Endothelial cell of umbilical vein (primary cell): Measurements from ENCODE around the gene TLR9. TPM values are rescaled to one million over a fixed set of nuclear protein-coding genes. Genes with fewer than 3 reads are reported as not detected.

ENCODE experiments used
- BruUV-seq: library from RNA; stranded (reverse); fragments of 400-500 nt; replicated peaks from 2 replicates; lab custom pipeline; 2021; lab: Mats Ljungman, UMichigan
- CTCF ChIA-PET: fragments of 300-600, 350-600 bp; sonication (Branson Sonifier 250); formaldehyde crosslinking; loops from one replicate; lab custom pipeline; 2021; ENCODE audit warnings: antibody characterized with exemption, inconsistent platforms; lab: Charles Lee
- POLR2A ChIA-PET: fragments of 300-600, 350-600 bp; sonication (Branson Sonifier 250); formaldehyde crosslinking; loops from one replicate; lab custom pipeline; 2021; ENCODE audit warnings: antibody characterized with exemption, inconsistent platforms; lab: Charles Lee
- DNase-seq: peaks from one replicate; pipeline ENCODE4 v3.0.0-alpha.2; 2011; ENCODE audit warnings: low read depth, low spot score
- FAIRE-seq: peaks from 2 replicates; lab custom pipeline; 2011; peaks lifted over from hg19 to GRCh38; lab: Jason Lieb, UNC
- H2AFZ ChIP-seq: 2 replicates; pipeline ENCODE4 v1.6.0; 2012; ENCODE audit warnings: low read depth, low read length, control low read depth, inconsistent platforms
- H3K27ac ChIP-seq: 2 replicates; pipeline ENCODE4 v1.5.1; 2011; ENCODE audit warnings: low read depth, mild to moderate bottlenecking, control low read depth, low read length, moderate library complexity; ENCODE audit not compliant: insufficient read depth
- H3K27me3 ChIP-seq, 2 experiments: 2 replicates each; pipeline versions ENCODE4 v1.6.0 to v1.6.1; 2011; ENCODE audit warnings: low read length in 2 of 2, mixed read lengths in 1 of 2; ENCODE audit not compliant: control insufficient read depth in 2 of 2, insufficient read depth in 2 of 2
- H3K36me3 ChIP-seq, 2 experiments: 2 replicates in 1 of 2; 3 replicates in 1 of 2; pipeline ENCODE4 v1.5.1; 2011; ENCODE audit warnings: low read length in 2 of 2, mild to moderate bottlenecking in 1 of 2, moderate library complexity in 1 of 2; ENCODE audit not compliant: control insufficient read depth in 2 of 2, insufficient read depth in 2 of 2; ENCODE audit errors: extremely low read depth in 1 of 2
- H3K4me1 ChIP-seq: 3 replicates; pipeline ENCODE4 v1.5.1; 2011; ENCODE audit warnings: mild to moderate bottlenecking, low read length; ENCODE audit not compliant: control insufficient read depth, insufficient read depth; ENCODE audit errors: extremely low read depth
- H3K4me2 ChIP-seq: 2 replicates; pipeline ENCODE4 v1.6.1; 2011; ENCODE audit warnings: low read length, control low read depth, mixed read lengths; ENCODE audit not compliant: insufficient read depth
- H3K4me3 ChIP-seq, 3 experiments: fragments of 200-600 bp in 1 of 3; sonication (generic), shearing (Covaris generic) in 1 of 3; replicated peaks in 1 of 3; 2 replicates each; pipeline ENCODE4 v1.5.1; 2011 to 2016; ENCODE audit warnings: control low read depth in 3 of 3, low read length in 3 of 3, mild to moderate bottlenecking in 2 of 3, inconsistent platforms in 1 of 3, low read depth in 1 of 3, moderate library complexity in 1 of 3; ENCODE audit not compliant: insufficient read depth in 1 of 3
- H3K79me2 ChIP-seq: 2 replicates; pipeline ENCODE4 v1.6.0; 2012; ENCODE audit warnings: low read length, inconsistent platforms; ENCODE audit not compliant: control insufficient read depth, insufficient read depth
- H3K9ac ChIP-seq: replicated peaks from 2 replicates; pipeline ENCODE3; 2011; ENCODE audit warnings: low read length, control low read depth; ENCODE audit not compliant: insufficient read depth; ENCODE audit errors: extremely low read depth
- H3K9me1 ChIP-seq: replicated peaks from 3 replicates; pipeline ENCODE4 v1.6.0; 2011; ENCODE audit warnings: mild to moderate bottlenecking, low read length; ENCODE audit not compliant: control insufficient read depth, insufficient read depth; ENCODE audit errors: extremely low read depth
- H3K9me3 ChIP-seq: replicated peaks from 2 replicates; pipeline ENCODE4 v1.5.1; 2012; ENCODE audit warnings: low read length, inconsistent platforms; ENCODE audit not compliant: control insufficient read depth, insufficient read depth
- H4K20me1 ChIP-seq: replicated peaks from 2 replicates; pipeline ENCODE3; 2011; ENCODE audit warnings: mild to moderate bottlenecking, low read length; ENCODE audit not compliant: control insufficient read depth, insufficient read depth; ENCODE audit errors: extremely low read depth
- EZH2 ChIP-seq: IDR thresholded peaks from 2 replicates; pipeline ENCODE4 v1.6.1; 2012; ENCODE audit warnings: borderline replicate concordance, low read depth, mild to moderate bottlenecking, moderate library complexity, low read length, inconsistent platforms; ENCODE audit not compliant: severe bottlenecking
- FOS ChIP-seq: IDR thresholded peaks from 2 replicates; pipeline ENCODE4 v1.6.1; 2011; ENCODE audit warnings: mild to moderate bottlenecking, low read length, moderate library complexity, borderline replicate concordance; ENCODE audit not compliant: insufficient read depth
- GATA2 ChIP-seq: IDR thresholded peaks from 2 replicates; pipeline ENCODE4 v1.7.0; 2011; ENCODE audit warnings: low read depth, mild to moderate bottlenecking, moderate library complexity, mixed read lengths, low read length; ENCODE audit not compliant: insufficient read length, insufficient read depth
- JUN ChIP-seq: IDR thresholded peaks from 2 replicates; pipeline ENCODE4 v1.6.1; 2011; ENCODE audit warnings: borderline replicate concordance, low read depth; ENCODE audit not compliant: insufficient read length, insufficient read depth
- MAX ChIP-seq: IDR thresholded peaks from 2 replicates; pipeline ENCODE4 v1.6.1; 2011; ENCODE audit not compliant: insufficient read depth, insufficient read length
- MYC ChIP-seq: IDR thresholded peaks from one replicate; pipeline ENCODE4 v1.6.1; 2011; ENCODE audit warnings: mild to moderate bottlenecking, low read depth, low read length
- POLR2A ChIP-seq: IDR thresholded peaks from 2 replicates; pipeline ENCODE4 v1.6.1; 2012; ENCODE audit warnings: low read depth, mild to moderate bottlenecking, control low read depth, low read length
- POLR2AphosphoS5 ChIP-seq: IDR thresholded peaks from 2 replicates; pipeline ENCODE4 v1.6.1; 2012; ENCODE audit warnings: low read depth, mild to moderate bottlenecking, control low read depth, low read length, moderate library complexity; ENCODE audit not compliant: insufficient read depth
- dilution Hi-C: fragments of 300-500 bp; cut with MboI; formaldehyde crosslinking; loops from one replicate; pipeline ENCODE4 v1.15.0; 2019; ENCODE audit warnings: low sequenced_read_pairs; ENCODE audit not compliant: extremely low pct_ligation_motif_present
- intact Hi-C: fragments of 100-400 bp; cut with micrococcal nuclease; formaldehyde crosslinking; loops from one replicate; pipeline ENCODE4 v1.10.0; 2022
- polyA plus RNA-seq, 4 experiments: library from polyadenylated mRNA; depleted of rRNA in 3 of 4; stranded (reverse) in 3 of 4; unstranded in 1 of 4; fragments of >200 nt; gene quantifications; 2 replicates each; pipeline versions ENCODE4 v1.2.1 to v1.2.3, GENCODE V29; 2011 to 2012; ENCODE audit warnings: missing spikeins in 1 of 4
- total RNA-seq: library from RNA; stranded (reverse); gene quantifications from 2 replicates; pipeline ENCODE4 v1.2.3, GENCODE V29; 2021
- TF ChIP-seq, protein P1 (sequence below), 2 donors: IDR thresholded peaks; 1 replicate in 1 of 2; 2 replicates in 1 of 2; pipeline ENCODE4 v1.5.1; 2011; ENCODE audit warnings: low read length in 2 of 2, mild to moderate bottlenecking in 2 of 2, moderate library complexity in 2 of 2, control low read depth in 1 of 2, inconsistent platforms in 1 of 2, low read depth in 1 of 2; ENCODE audit not compliant: insufficient read depth in 1 of 2; ENCODE audit errors: extremely low read depth in 1 of 2

The TLR9 gene
- total and polyA plus RNA-seq, 2 donors (not counting 3 experiments of a cell fraction or from before 2014, with no cell fraction given), result not detected

GRCh38 chr3:52218026-52218425 is 7.4 kb downstream of the TLR9 start:
- H3K4me2 ChIP-seq, result peak overlapping the region; percentile 0
- no peaks in the 10 kb centered on the region for H3K9me3 ChIP-seq
- H3K9ac ChIP-seq, result no peak overlapping the region
- CTCF ChIA-PET, result interaction anchor here (0.9 to 9.7 kb wide), 6 partner anchors 19 to 229 kb away, joined by 3 to 133 read pairs (median 10); partner anchors contain the start of gene TWF2
- DNase-seq (peak; percentile 29), FAIRE-seq (no peak)
- BruUV-seq, result TSS peak; percentile 55
- TF ChIP-seq MAX (no peak), MYC (no peak), POLR2AphosphoS5 (no peak), POLR2A (no peak), JUN (no peak), GATA2 (no peak), EZH2 (no peak), FOS (no peak)
- TF ChIP-seq, protein P1, sequence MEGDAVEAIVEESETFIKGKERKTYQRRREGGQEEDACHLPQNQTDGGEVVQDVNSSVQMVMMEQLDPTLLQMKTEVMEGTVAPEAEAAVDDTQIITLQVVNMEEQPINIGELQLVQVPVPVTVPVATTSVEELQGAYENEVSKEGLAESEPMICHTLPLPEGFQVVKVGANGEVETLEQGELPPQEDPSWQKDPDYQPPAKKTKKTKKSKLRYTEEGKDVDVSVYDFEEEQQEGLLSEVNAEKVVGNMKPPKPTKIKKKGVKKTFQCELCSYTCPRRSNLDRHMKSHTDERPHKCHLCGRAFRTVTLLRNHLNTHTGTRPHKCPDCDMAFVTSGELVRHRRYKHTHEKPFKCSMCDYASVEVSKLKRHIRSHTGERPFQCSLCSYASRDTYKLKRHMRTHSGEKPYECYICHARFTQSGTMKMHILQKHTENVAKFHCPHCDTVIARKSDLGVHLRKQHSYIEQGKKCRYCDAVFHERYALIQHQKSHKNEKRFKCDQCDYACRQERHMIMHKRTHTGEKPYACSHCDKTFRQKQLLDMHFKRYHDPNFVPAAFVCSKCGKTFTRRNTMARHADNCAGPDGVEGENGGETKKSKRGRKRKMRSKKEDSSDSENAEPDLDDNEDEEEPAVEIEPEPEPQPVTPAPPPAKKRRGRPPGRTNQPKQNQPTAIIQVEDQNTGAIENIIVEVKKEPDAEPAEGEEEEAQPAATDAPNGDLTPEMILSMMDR (IDR thresholded peaks at IDR 0.05; ENCODE audit: extremely low read depth in 1 of 2, insufficient read depth in 1 of 2, low read depth in 1 of 2, low read length in 2 of 2), result no peak
- no peak overlapping the region for H2AFZ ChIP-seq
- no peak overlapping the region for H3K4me3 ChIP-seq
- H3K79me2 ChIP-seq, result no peaks in the 10 kb centered on the region
- no peaks in the 10 kb centered on the region for H3K9me1 ChIP-seq
- intact Hi-C loops (loop anchor here (5.0 kb wide), 1 partner anchor 216 kb away; no protein-coding TSS in a partner anchor), dilution Hi-C loops (no loop called here)
- no peaks in the 10 kb centered on the region for H4K20me1 ChIP-seq
- peak overlapping the region; percentile 97 for H3K27ac ChIP-seq
- POLR2A ChIA-PET, result interaction anchor here (0.8 to 1.9 kb wide), 2 partner anchors 9 to 60 kb away, joined by 5 to 8 read pairs; partner anchors contain the start of gene WDR82
- no peaks in the 10 kb centered on the region for H3K27me3 ChIP-seq
- peaks cover 7 to 18% of the 10 kb centered on the region in 2 experiments for H3K36me3 ChIP-seq
- H3K4me1 ChIP-seq, result peaks cover 32% of the 10 kb centered on the region
